Immature natural killer cell (primary cell): ENCODE data around the gene MYRFL. TPM values are rescaled to one million over a fixed set of nuclear protein-coding genes. Genes with fewer than 3 reads are reported as not detected.

Experiments used
- DNase-seq, 3 donors: peaks; one replicate each; pipeline ENCODE4 v3.0.0; 2022; ENCODE audit warnings: mixed read lengths in 1 of 3
- H3K27ac Mint-ChIP-seq, 6 donors: one replicate each; pipeline ENCODE4 v1.8.0; 2020; ENCODE audit warnings: mixed read lengths in 6 of 6, mild to moderate bottlenecking in 5 of 6, inconsistent platforms in 4 of 6, moderate library complexity in 3 of 6
- H3K27me3 Mint-ChIP-seq, 3 donors: one replicate each; pipeline ENCODE4 v1.8.0; 2020 to 2021; ENCODE audit warnings: low read depth in 3 of 3, mild to moderate bottlenecking in 3 of 3, mixed read lengths in 3 of 3, moderate library complexity in 3 of 3, inconsistent platforms in 1 of 3
- H3K36me3 Mint-ChIP-seq, 3 donors: one replicate each; pipeline ENCODE4 v1.8.0; 2020; ENCODE audit warnings: mixed read lengths in 3 of 3, inconsistent platforms in 2 of 3, mild to moderate bottlenecking in 2 of 3
- H3K4me1 Mint-ChIP-seq, 2 donors: one replicate each; pipeline ENCODE4 v1.8.0; 2020; ENCODE audit warnings: inconsistent platforms in 2 of 2, mild to moderate bottlenecking in 2 of 2, mixed read lengths in 2 of 2, moderate library complexity in 1 of 2
- H3K4me3 Mint-ChIP-seq, 5 donors: one replicate each; pipeline ENCODE4 v1.8.0; 2020; ENCODE audit warnings: mild to moderate bottlenecking in 5 of 5, mixed read lengths in 5 of 5, inconsistent platforms in 3 of 5, moderate library complexity in 3 of 5
- H3K9me3 Mint-ChIP-seq, 6 donors: one replicate each; pipeline ENCODE4 v1.8.0; 2020; ENCODE audit warnings: mild to moderate bottlenecking in 6 of 6, mixed read lengths in 6 of 6, inconsistent platforms in 4 of 6, moderate library complexity in 3 of 6
- polyA plus RNA-seq, 3 donors: library from polyadenylated mRNA; unstranded; fragments of 300-500 nt; fragmentation: Illumina TruSeq; gene quantifications; one replicate each; pipeline ENCODE4 v1.2.3, GENCODE V29; 2021

The MYRFL gene
- polyA plus RNA-seq, 3 donors from 2014 or later, result not detected

DNA sequence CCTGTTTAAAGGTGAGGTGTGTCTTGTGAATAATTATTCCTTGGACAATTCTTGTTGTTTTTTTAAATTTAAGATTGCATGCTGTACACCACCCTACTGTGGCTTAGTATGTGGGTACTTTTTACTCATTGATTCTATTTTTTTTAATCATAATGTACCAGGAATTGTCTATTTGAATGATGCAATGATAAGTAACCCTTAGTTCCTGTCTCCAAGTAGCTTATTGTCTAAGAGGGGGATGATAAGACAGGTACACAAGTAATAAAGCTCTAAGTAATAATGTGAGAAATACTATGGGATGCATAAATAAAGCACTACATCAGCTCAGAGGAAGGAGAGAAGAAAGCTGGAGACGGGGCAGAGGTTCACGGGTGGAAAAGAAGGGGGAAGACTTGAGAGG is 90.9 kb downstream of the MYRFL start:
- no peaks in the 10 kb centered on the region for H3K36me3 Mint-ChIP-seq
- H3K9me3 Mint-ChIP-seq, result peaks cover 0 to 2% (median 0%) of the 10 kb centered on the region in 6 donors
- no peak overlapping the region for H3K4me3 Mint-ChIP-seq
- no peaks in the 10 kb centered on the region for H3K4me1 Mint-ChIP-seq
- H3K27ac Mint-ChIP-seq, result no peak overlapping the region
- no peak for DNase-seq
- peaks cover 2 to 4% (median 3%) of the 10 kb centered on the region in 3 donors for H3K27me3 Mint-ChIP-seq

- Mint-ChIP-seq H3K27ac (no peak overlapping the region), H3K4me1 (no peaks in the 10 kb centered on the region), H3K36me3 (no peaks in the 10 kb centered on the region), H3K27me3 (peaks cover 2 to 4% (median 3%) of the 10 kb centered on the region in 3 donors), H3K4me3 (no peak overlapping the region), H3K9me3 (peaks cover 0 to 2% (median 0%) of the 10 kb centered on the region in 6 donors)
- no peak for DNase-seq
These were observed 91.7 kb downstream of the MYRFL start for GRCh38 chr12:69916544-69917235.

DNA sequence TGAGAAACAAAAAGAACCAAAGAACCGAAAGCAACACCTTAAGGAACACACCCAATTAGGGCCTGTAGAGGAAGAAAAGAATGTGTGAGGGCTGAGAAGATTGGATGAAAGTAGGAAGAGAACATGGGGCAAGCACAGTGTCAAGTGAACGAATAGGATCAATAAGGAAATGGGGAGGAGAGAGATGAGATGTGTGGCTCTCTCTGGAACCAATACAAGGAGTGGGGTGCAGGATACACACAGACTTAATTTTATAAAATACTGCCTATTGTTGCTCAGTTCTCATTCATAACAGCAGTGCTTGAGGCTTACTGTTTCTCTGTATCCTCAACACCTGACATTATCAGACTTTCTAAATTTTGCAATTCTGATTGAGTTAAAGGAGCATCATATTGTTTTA is 93.3 kb downstream of the MYRFL start:
- H3K4me3 Mint-ChIP-seq, result no peak overlapping the region
- H3K27ac Mint-ChIP-seq, result no peak overlapping the region
- H3K9me3 Mint-ChIP-seq, result peaks cover 0 to 2% (median 0%) of the 10 kb centered on the region in 6 donors
- no peaks in the 10 kb centered on the region for H3K4me1 Mint-ChIP-seq
- H3K36me3 Mint-ChIP-seq, result no peaks in the 10 kb centered on the region
- H3K27me3 Mint-ChIP-seq, result peaks cover 0 to 3% (median 3%) of the 10 kb centered on the region in 3 donors
- DNase-seq, result no peak

- DNase-seq, result no peak
- Mint-ChIP-seq H3K9me3 (peaks cover 0 to 2% (median 0%) of the 10 kb centered on the region in 6 donors), H3K27me3 (peaks cover 2 to 3% (median 3%) of the 10 kb centered on the region in 3 donors), H3K4me1 (no peaks in the 10 kb centered on the region), H3K27ac (no peak overlapping the region), H3K4me3 (no peak overlapping the region), H3K36me3 (no peaks in the 10 kb centered on the region)
These were observed 94.5 kb downstream of the MYRFL start for GRCh38 chr12:69919495-69919894.

- Mint-ChIP-seq H3K27me3 (peaks cover 3 to 5% (median 4%) of the 10 kb centered on the region in 3 donors), H3K27ac (no peak overlapping the region), H3K4me1 (peaks cover 0 to 13% of the 10 kb centered on the region in 2 donors), H3K9me3 (peaks cover 0 to 2% (median 0%) of the 10 kb centered on the region in 6 donors), H3K36me3 (no peaks in the 10 kb centered on the region), H3K4me3 (no peak overlapping the region)
- no peak for DNase-seq
These were observed 96.8 kb downstream of the MYRFL start for GRCh38 chr12:69921831-69922230.

GRCh38 chr12:69922999-69923398 is 98.0 kb downstream of the MYRFL start:
- Mint-ChIP-seq H3K4me1 (peaks cover 0 to 13% of the 10 kb centered on the region in 2 donors), H3K27ac (no peak overlapping the region), H3K36me3 (no peaks in the 10 kb centered on the region), H3K9me3 (peaks cover 0 to 2% (median 0%) of the 10 kb centered on the region in 6 donors), H3K27me3 (peaks cover 3 to 5% (median 3%) of the 10 kb centered on the region in 3 donors), H3K4me3 (no peak overlapping the region)
- no peak for DNase-seq

DNA sequence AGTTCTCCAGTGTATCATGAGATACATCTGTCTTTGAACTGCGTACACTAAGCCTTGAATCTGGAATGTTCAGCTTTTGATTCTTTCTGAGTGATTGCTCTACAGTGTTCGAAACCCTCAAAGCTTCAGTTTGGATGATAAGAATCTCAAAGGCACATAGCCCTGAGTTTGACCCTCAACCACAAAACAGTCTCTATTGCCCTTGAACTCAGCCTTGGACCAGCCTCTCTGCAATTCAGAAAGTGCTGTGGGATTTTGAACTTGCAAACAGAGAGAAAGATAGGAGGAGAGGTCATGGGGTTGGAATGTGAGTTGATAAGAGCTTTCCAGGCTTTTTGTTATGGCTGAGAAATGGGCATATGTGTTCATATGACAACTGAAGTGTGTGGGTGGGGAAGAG is 100.3 kb downstream of the MYRFL start:
- H3K27ac Mint-ChIP-seq, result peak overlapping the region in 1 of 6 donors; percentile 9
- no peaks in the 10 kb centered on the region for H3K9me3 Mint-ChIP-seq
- peaks cover 2 to 6% (median 5%) of the 10 kb centered on the region in 3 donors for H3K27me3 Mint-ChIP-seq
- no peak overlapping the region for H3K4me3 Mint-ChIP-seq
- H3K4me1 Mint-ChIP-seq, result peaks cover 0 to 13% of the 10 kb centered on the region in 2 donors
- H3K36me3 Mint-ChIP-seq, result no peaks in the 10 kb centered on the region
- no peak for DNase-seq

- DNase-seq, result no peak
- Mint-ChIP-seq H3K9me3 (no peaks in the 10 kb centered on the region), H3K27ac (no peak overlapping the region), H3K36me3 (no peaks in the 10 kb centered on the region), H3K27me3 (peaks cover 0 to 5% (median 5%) of the 10 kb centered on the region in 3 donors), H3K4me1 (peaks cover 0 to 13% of the 10 kb centered on the region in 2 donors), H3K4me3 (no peak overlapping the region)
These were observed 102.1 kb downstream of the MYRFL start for GRCh38 chr12:69927164-69927563.

DNA sequence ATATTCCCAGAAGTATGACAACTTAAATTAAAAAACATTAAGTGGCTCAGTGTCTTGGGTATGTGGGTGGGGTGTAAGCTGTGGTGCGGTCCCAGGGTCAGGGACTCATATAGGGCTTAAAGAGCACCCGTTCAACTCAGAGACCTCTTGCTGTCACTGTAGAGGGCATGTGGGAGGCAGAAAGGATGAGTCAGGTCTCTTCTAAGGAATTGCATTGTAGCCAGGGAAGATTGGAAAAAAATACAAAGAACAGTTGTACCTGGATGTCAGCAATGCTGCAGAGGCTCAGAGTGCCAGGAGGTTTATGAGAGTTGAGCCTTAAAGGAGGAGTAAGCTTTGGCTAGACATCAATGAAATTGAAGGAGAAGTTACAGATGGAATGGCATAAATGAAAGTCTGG is 104.1 kb downstream of the MYRFL start:
- Mint-ChIP-seq H3K27me3 (peaks cover 0 to 5% (median 5%) of the 10 kb centered on the region in 3 donors), H3K9me3 (no peaks in the 10 kb centered on the region), H3K4me3 (no peak overlapping the region), H3K4me1 (peaks cover 0 to 13% of the 10 kb centered on the region in 2 donors), H3K27ac (no peak overlapping the region), H3K36me3 (no peaks in the 10 kb centered on the region)
- DNase-seq, result no peak

DNA sequence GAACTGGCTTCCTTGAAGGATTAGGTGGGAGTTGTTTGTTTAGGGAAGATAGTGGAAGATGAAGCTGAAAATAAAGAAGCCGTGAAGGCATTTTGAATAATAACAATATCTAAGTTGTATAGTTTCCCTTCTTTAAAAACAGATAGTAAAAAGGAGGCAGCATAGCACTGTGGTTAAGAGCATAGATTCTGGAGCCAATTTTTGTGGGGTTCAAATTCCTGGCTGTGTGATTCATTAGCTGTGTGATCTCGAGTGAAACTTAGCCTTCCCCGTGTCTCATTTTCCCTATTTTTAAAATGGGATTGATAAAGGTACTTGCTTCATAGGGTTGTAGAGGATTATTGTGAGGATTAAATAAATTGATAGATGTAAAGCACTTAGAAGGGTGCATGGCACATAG is 104.5 kb downstream of the MYRFL start:
- no peak for DNase-seq
- Mint-ChIP-seq H3K27me3 (peaks cover 0 to 5% (median 4%) of the 10 kb centered on the region in 3 donors), H3K36me3 (no peaks in the 10 kb centered on the region), H3K4me3 (no peak overlapping the region), H3K27ac (no peak overlapping the region), H3K4me1 (peaks cover 0 to 13% of the 10 kb centered on the region in 2 donors), H3K9me3 (no peaks in the 10 kb centered on the region)

DNA sequence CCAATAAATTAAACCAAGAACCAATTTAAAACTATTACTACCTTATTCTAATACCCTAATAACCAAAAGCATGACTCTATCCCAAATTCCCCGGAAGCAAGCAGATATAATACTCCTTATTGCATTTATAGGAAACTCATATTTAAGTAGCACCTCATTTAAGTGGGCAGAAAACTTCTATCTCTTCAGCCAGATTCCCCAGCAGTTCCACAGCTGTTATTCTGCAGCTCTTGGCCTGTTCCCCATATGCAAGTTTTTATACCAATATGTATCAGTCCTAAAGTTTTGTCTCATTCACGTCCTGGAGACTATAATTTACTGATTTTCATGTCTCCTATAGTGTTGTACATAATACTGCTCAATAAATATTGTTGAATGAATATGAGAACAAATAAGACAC is 106.5 kb downstream of the MYRFL start:
- peaks cover 0 to under 1% of the 10 kb centered on the region in 2 donors for H3K4me1 Mint-ChIP-seq
- H3K27me3 Mint-ChIP-seq, result peaks cover 2 to 9% (median 5%) of the 10 kb centered on the region in 3 donors
- H3K36me3 Mint-ChIP-seq, result no peaks in the 10 kb centered on the region
- H3K4me3 Mint-ChIP-seq, result no peak overlapping the region
- H3K9me3 Mint-ChIP-seq, result no peaks in the 10 kb centered on the region
- DNase-seq, result no peak
- H3K27ac Mint-ChIP-seq, result no peak overlapping the region

GRCh38 chr12:69932154-69932553 is 107.1 kb downstream of the MYRFL start:
- Mint-ChIP-seq H3K4me3 (no peak overlapping the region), H3K9me3 (no peaks in the 10 kb centered on the region), H3K27me3 (peaks cover 2 to 10% (median 5%) of the 10 kb centered on the region in 3 donors), H3K36me3 (no peaks in the 10 kb centered on the region), H3K4me1 (no peaks in the 10 kb centered on the region), H3K27ac (no peak overlapping the region)
- no peak for DNase-seq

DNA sequence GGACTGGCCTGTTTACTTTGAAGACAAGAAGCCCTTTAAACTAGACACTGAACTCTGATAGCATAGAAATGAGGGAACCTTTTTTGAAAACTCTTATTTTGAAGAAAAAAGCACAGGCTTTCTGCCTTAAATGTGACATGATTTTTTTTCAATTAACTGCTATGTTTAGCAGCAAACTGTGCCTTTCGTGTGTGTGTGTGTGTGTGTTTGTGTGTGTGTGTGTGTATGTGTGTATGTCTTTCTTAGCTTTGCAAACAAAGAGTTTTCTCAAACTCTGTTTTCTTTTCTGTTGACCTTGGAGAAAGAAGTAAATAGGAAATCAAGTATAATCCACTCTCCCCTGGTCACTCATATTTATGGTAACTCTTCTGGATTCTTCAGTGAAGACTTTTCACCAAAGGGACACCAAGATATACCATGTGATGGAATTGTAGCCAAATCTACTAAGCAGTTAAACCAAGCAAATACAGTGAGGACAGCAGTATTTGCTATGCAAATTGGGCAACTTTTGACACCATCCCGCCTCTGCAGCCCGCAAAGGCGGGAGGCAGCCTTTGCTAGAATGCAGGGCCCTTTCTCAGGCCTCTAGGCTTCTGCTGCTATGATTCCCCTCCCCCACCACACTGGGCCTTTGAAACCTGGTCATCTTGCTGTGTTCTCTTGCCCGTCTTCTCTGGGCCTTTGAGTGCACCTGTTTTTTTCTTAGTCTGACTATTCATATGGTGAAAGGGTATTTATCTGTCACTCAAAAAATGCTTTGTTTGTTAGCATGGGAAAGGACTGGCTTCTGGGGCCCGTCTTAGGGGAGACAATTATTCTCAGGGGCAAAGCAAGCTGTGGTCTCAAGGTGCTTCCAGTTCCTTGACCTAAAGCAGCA is 107.9 kb downstream of the MYRFL start:
- H3K27me3 Mint-ChIP-seq, result peaks cover 2 to 10% (median 5%) of the 10 kb centered on the region in 3 donors
- DNase-seq, result no peak
- H3K4me1 Mint-ChIP-seq, result no peaks in the 10 kb centered on the region
- no peaks in the 10 kb centered on the region for H3K36me3 Mint-ChIP-seq
- peaks cover 0 to 2% (median 0%) of the 10 kb centered on the region in 6 donors for H3K9me3 Mint-ChIP-seq
- no peak overlapping the region for H3K4me3 Mint-ChIP-seq
- no peak overlapping the region for H3K27ac Mint-ChIP-seq

- Mint-ChIP-seq H3K4me1 (no peaks in the 10 kb centered on the region), H3K27ac (no peak overlapping the region), H3K9me3 (peaks cover 0 to 2% (median 0%) of the 10 kb centered on the region in 6 donors), H3K36me3 (no peaks in the 10 kb centered on the region), H3K4me3 (no peak overlapping the region), H3K27me3 (peaks cover 2 to 10% (median 4%) of the 10 kb centered on the region in 3 donors)
- no peak for DNase-seq
These were observed 109.0 kb downstream of the MYRFL start for GRCh38 chr12:69934011-69934410.
